IMR-90 (cell line): Measurements from ENCODE around the gene SERP2. TPM values are rescaled to one million over a fixed set of nuclear protein-coding genes. Genes with fewer than 3 reads are reported as not detected.

Source experiments
- ATAC-seq: fragments of 200-7000 bp; cut with Tn5 transposase; 2 replicates; pipeline ENCODE4 v1.9.1; 2020; ENCODE audit warnings: low read depth, mild to moderate bottlenecking, moderate library complexity
- BruUV-seq: library from RNA; stranded (reverse); fragments of 400-500 nt; replicated peaks from 2 replicates; lab custom pipeline; 2021; lab: Mats Ljungman, UMichigan
- CTCF ChIA-PET: fragments of 300-600 bp; formaldehyde crosslinking; extraction: SDS; loops from one replicate; lab custom pipeline; 2021; ENCODE audit warnings: antibody characterized with exemption; lab: Yijun Ruan, JAX
- POLR2A ChIA-PET: fragments of 300-600 bp; sonication (Branson Sonifier 250); formaldehyde crosslinking; loops from one replicate; lab custom pipeline; 2022; ENCODE audit warnings: antibody characterized with exemption; ENCODE audit not compliant: unreplicated experiment; lab: Charles Lee
- DNase-seq: peaks from one replicate; pipeline ENCODE4 v3.0.0; 2013
- H2AFZ ChIP-seq: replicated peaks from 2 replicates; pipeline ENCODE3; 2013; ENCODE audit warnings: low read length, mild to moderate bottlenecking; ENCODE audit not compliant: poor library complexity
- H2AK5ac ChIP-seq: 2 replicates; pipeline ENCODE4 v1.6.1; 2013; ENCODE audit warnings: low read depth, low read length, inconsistent platforms
- H2AK9ac ChIP-seq: replicated peaks from 2 replicates; pipeline ENCODE3; 2013; ENCODE audit warnings: mild to moderate bottlenecking, low read depth, low read length, moderate library complexity; ENCODE audit not compliant: poor library complexity
- H2BK120ac ChIP-seq: 2 replicates; pipeline ENCODE4 v1.6.1; 2013; ENCODE audit warnings: low read depth, low read length, inconsistent platforms
- H2BK15ac ChIP-seq: 3 replicates; pipeline ENCODE4 v1.6.1; 2013; ENCODE audit warnings: low read depth, low read length, inconsistent platforms
- H2BK20ac ChIP-seq: 2 replicates; pipeline ENCODE4 v1.6.1; 2013; ENCODE audit warnings: low read depth, mild to moderate bottlenecking, inconsistent platforms, low read length, moderate library complexity
- H2BK5ac ChIP-seq: 2 replicates; pipeline ENCODE4 v1.6.1; 2013; ENCODE audit warnings: mild to moderate bottlenecking, low read depth, low read length, inconsistent platforms; ENCODE audit not compliant: poor library complexity, severe bottlenecking
- H3K14ac ChIP-seq: replicated peaks from 2 replicates; pipeline ENCODE4 v1.6.1; 2013; ENCODE audit warnings: low read depth, low read length, inconsistent platforms
- H3K18ac ChIP-seq: 2 replicates; pipeline ENCODE4 v1.6.1; 2013; ENCODE audit warnings: low read depth, low read length, control low read depth
- H3K23ac ChIP-seq: 2 replicates; pipeline ENCODE4 v1.6.1; 2013; ENCODE audit warnings: low read depth, low read length, inconsistent platforms
- H3K27ac ChIP-seq: 2 replicates; pipeline ENCODE4 v1.5.1; 2013; ENCODE audit warnings: mild to moderate bottlenecking, control low read depth, low read length; ENCODE audit not compliant: insufficient read depth
- H3K27me3 ChIP-seq: 2 replicates; pipeline ENCODE4 v1.6.1; 2013; ENCODE audit warnings: low read length; ENCODE audit not compliant: control insufficient read depth, insufficient read depth
- H3K36me3 ChIP-seq: 2 replicates; pipeline ENCODE4 v1.6.1; 2013; ENCODE audit warnings: low read length, mixed read lengths; ENCODE audit not compliant: control insufficient read depth, insufficient read depth
- H3K4ac ChIP-seq: 2 replicates; pipeline ENCODE4 v1.6.1; 2013; ENCODE audit warnings: low read depth, low read length, inconsistent platforms
- H3K4me1 ChIP-seq: 2 replicates; pipeline ENCODE4 v1.6.1; 2013; ENCODE audit warnings: low read length, mixed read lengths; ENCODE audit not compliant: control insufficient read depth, insufficient read depth
- H3K4me2 ChIP-seq: 2 replicates; pipeline ENCODE4 v1.6.1; 2013; ENCODE audit warnings: low read depth, mild to moderate bottlenecking, control low read depth, low read length, moderate library complexity
- H3K4me3 ChIP-seq: 2 replicates; pipeline ENCODE4 v1.5.1; 2013; ENCODE audit warnings: low read depth, mild to moderate bottlenecking, control low read depth, low read length, moderate library complexity; ENCODE audit not compliant: insufficient read depth
- H3K56ac ChIP-seq: 2 replicates; pipeline ENCODE4 v1.6.1; 2013; ENCODE audit warnings: low read length, inconsistent platforms; ENCODE audit not compliant: insufficient read depth; ENCODE audit errors: extremely low read depth
- H3K79me1 ChIP-seq, 2 experiments: 2 replicates each; pipeline ENCODE4 v1.6.1; 2013; ENCODE audit warnings: low read length in 2 of 2, inconsistent platforms in 1 of 2, low read depth in 1 of 2
- H3K9ac ChIP-seq: 2 replicates; pipeline ENCODE4 v1.6.1; 2013; ENCODE audit warnings: low read depth, low read length, control low read depth
- H3K9me1 ChIP-seq: 2 replicates; pipeline ENCODE4 v1.6.1; 2013; ENCODE audit warnings: low read length, inconsistent platforms; ENCODE audit not compliant: insufficient read depth
- H3K9me3 ChIP-seq: 2 replicates; pipeline ENCODE4 v1.6.1; 2013; ENCODE audit warnings: low read length; ENCODE audit not compliant: control insufficient read depth, insufficient read depth
- H4K20me1 ChIP-seq: 2 replicates; pipeline ENCODE4 v1.6.1; 2013; ENCODE audit warnings: low read length, inconsistent platforms; ENCODE audit not compliant: insufficient read depth
- H4K5ac ChIP-seq: 2 replicates; pipeline ENCODE4 v1.6.1; 2013; ENCODE audit warnings: mild to moderate bottlenecking, low read depth, low read length, control low read depth
- H4K8ac ChIP-seq, 2 experiments: 2 replicates each; pipeline ENCODE4 v1.6.1; 2013; ENCODE audit warnings: low read depth in 2 of 2, low read length in 2 of 2, control low read depth in 1 of 2, inconsistent platforms in 1 of 2
- H4K91ac ChIP-seq: 2 replicates; pipeline ENCODE4 v1.6.1; 2013; ENCODE audit warnings: low read depth, low read length, inconsistent platforms; ENCODE audit not compliant: insufficient read depth
- CEBPB ChIP-seq: IDR thresholded peaks from 2 replicates; pipeline ENCODE4 v1.6.1; 2012; ENCODE audit warnings: low read depth, low read length, improper control_type of control experiment
- ELK1 ChIP-seq: fragments of 150-350 bp; IDR thresholded peaks from 2 replicates; pipeline ENCODE4 v1.6.1; 2016; ENCODE audit warnings: low read depth, mild to moderate bottlenecking, low read length, moderate library complexity, borderline replicate concordance
- FOS ChIP-seq: fragments of 150-350 bp; IDR thresholded peaks from 2 replicates; pipeline ENCODE4 v1.6.1; 2016; ENCODE audit warnings: low read depth, low read length
- POLR2A ChIP-seq: IDR thresholded peaks from 2 replicates; pipeline ENCODE4 v1.6.1; 2012; ENCODE audit warnings: mild to moderate bottlenecking, low read depth, low read length
- WGBS, 2 experiments: methylation state at CpG; one replicate each; pipeline versions ENCODE4 v1.1.5 to v1.1.7; 2013; ENCODE audit warnings: missing lambda C conversion rate in 2 of 2; ENCODE audit not compliant: insufficient read length in 1 of 2; ENCODE audit errors: extremely low coverage in 2 of 2; 5-methylcytosine and 5-hydroxymethylcytosine counted together
- dilution Hi-C: fragments of 300-500 bp; cut with HindIII; formaldehyde crosslinking; loops from one replicate; pipeline ENCODE4 v1.14.3; 2018; ENCODE audit warnings: low sequenced_read_pairs; ENCODE audit not compliant: unreplicated experiment
- in situ Hi-C: fragments of 300-500 bp; cut with MboI; formaldehyde crosslinking; loops from 3 replicates; pipeline ENCODE4 v1.14.3; 2019; ENCODE audit warnings: low sequenced_read_pairs, inconsistent platforms, mixed read lengths
- intact Hi-C: fragments of 100-400 bp; cut with micrococcal nuclease; formaldehyde crosslinking; loops from 2 replicates; pipeline ENCODE4 v1.10.0; 2022
- polyA plus RNA-seq, 3 experiments: library from polyadenylated mRNA; depleted of rRNA; stranded (reverse); fragments of >200 nt; gene quantifications; 2 replicates each; pipeline ENCODE4 v1.2.3, GENCODE V29; 2012; ENCODE audit warnings: low replicate concordance in 1 of 3
- total RNA-seq: library from RNA; depleted of rRNA; stranded (reverse); fragments of >200 nt; gene quantifications from 2 replicates; pipeline ENCODE4 v1.2.3, GENCODE V29; 2012

Gene SERP2
- total and polyA plus RNA-seq, 2 of the 4 experiments (the other 2 are of a cell fraction): 0.54 to 1.4 TPM

- BruUV-seq: no TSS peak
- in situ Hi-C loops: no loop called here
- no peaks in the 10 kb centered on the region; the same call in 1 of the 2 replicates for H3K9me3 ChIP-seq
- H3K4me3 ChIP-seq: no peak overlapping the region
- no peaks in the 10 kb centered on the region for H3K36me3 ChIP-seq
- ChIA-PET CTCF (no interaction called here), POLR2A (no interaction called here)
- H4K91ac ChIP-seq: no peak overlapping the region
- DNase-seq: no peak
- no peak overlapping the region for H3K4me2 ChIP-seq
- peaks cover 5% of the 10 kb centered on the region for H3K27me3 ChIP-seq
- dilution Hi-C loops: no loop called here
- TF ChIP-seq FOS (no peak), CEBPB (no peak), POLR2A (no peak), ELK1 (no peak)
- H2BK15ac ChIP-seq: no peak overlapping the region
- 75% methylated on average over 1 of the region's 2 CpGs; no CpG with 5 or more reads in 1 of the 2 experiments for WGBS, 2 experiments
- no peak overlapping the region for H4K5ac ChIP-seq
- no peak overlapping the region for H2BK120ac ChIP-seq
- no peak overlapping the region for H2AK5ac ChIP-seq
- no peak overlapping the region for H3K9ac ChIP-seq
- no peaks in the 10 kb centered on the region for H3K79me1 ChIP-seq
- no peak overlapping the region for H3K27ac ChIP-seq
- no peak overlapping the region for H3K4ac ChIP-seq
- no peak overlapping the region for H3K23ac ChIP-seq
- no peak overlapping the region; the same call in 1 of the 2 replicates for H3K14ac ChIP-seq
- ATAC-seq: no peak
- H3K56ac ChIP-seq: no peak overlapping the region
- H2AFZ ChIP-seq: no peak overlapping the region
- peaks cover 7% of the 10 kb centered on the region for H3K4me1 ChIP-seq
- H2AK9ac ChIP-seq: no peak overlapping the region
- no peaks in the 10 kb centered on the region for H3K9me1 ChIP-seq
- no peak overlapping the region for H2BK20ac ChIP-seq
- H2BK5ac ChIP-seq: no peak overlapping the region
- H4K20me1 ChIP-seq: no peaks in the 10 kb centered on the region
- no peak overlapping the region for H3K18ac ChIP-seq
- intact Hi-C loops: no loop called here
- no peak overlapping the region for H4K8ac ChIP-seq
Measured at GRCh38 chr13:44411841-44412240, 38.2 kb downstream of the SERP2 start.
